ENCODE results near the gene C3orf22.
A peak's percentile ranks its signal among the peaks of the same experiment; 100 is the strongest.

Gene C3orf22

DNA sequence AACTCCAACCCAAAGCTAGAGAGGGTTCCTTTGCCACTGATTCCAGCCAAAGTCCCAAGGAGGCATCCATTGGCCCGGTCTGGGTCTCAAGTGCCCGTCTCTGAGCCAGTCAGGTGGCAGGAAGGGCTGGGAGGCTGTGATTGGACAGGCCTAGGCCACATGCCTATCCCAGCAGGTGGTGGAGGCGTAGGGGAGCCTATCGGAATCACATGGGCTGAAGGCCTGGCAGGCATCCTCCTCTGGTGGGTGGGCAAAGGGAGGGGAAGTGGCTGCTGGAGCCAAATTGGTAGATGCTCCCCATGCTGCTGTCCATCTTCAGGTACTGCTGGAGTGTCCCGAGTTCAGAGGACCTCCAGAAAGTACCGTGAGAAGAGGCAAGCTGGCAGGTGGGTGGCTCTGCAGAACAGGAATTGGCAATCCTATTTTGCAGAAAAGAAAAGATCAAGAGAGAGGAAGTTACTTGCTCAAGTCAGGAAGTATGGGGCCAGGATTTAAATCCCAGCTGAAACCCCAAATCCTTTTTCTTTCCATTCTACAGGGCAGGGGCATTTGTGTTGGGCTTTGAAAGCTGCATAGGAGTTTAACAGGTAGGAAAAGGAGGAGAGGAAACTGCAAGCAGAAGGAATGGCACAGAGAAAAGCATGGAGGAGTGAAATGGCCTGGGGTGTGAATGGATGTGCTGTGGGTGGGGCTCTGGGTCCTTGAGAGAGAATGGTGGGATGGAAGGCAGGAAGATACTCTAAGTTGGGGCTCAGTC is 31.1 kb downstream of the C3orf22 start:
- H3K4me3 ChIP-seq (replicated peaks; ENCODE audit: insufficient read depth, low read length) = no peak overlapping the region
- TF ChIP-seq SPI1 (IDR thresholded peaks at IDR 0.05; ENCODE audit: borderline replicate concordance, low read depth) (peak; percentile 86), GABPA (IDR thresholded peaks at IDR 0.05; ENCODE audit: low read depth) (no peak), POLR2AphosphoS5 (IDR thresholded peaks at IDR 0.05; ENCODE audit: low read depth) (peak; percentile 42; the same call in 1 of the 2 replicates)
- TF ChIP-seq, protein P1, sequence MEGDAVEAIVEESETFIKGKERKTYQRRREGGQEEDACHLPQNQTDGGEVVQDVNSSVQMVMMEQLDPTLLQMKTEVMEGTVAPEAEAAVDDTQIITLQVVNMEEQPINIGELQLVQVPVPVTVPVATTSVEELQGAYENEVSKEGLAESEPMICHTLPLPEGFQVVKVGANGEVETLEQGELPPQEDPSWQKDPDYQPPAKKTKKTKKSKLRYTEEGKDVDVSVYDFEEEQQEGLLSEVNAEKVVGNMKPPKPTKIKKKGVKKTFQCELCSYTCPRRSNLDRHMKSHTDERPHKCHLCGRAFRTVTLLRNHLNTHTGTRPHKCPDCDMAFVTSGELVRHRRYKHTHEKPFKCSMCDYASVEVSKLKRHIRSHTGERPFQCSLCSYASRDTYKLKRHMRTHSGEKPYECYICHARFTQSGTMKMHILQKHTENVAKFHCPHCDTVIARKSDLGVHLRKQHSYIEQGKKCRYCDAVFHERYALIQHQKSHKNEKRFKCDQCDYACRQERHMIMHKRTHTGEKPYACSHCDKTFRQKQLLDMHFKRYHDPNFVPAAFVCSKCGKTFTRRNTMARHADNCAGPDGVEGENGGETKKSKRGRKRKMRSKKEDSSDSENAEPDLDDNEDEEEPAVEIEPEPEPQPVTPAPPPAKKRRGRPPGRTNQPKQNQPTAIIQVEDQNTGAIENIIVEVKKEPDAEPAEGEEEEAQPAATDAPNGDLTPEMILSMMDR (IDR thresholded peaks at IDR 0.05; ENCODE audit: insufficient read depth, low read length) = no peak
- TF ChIP-seq, protein P2, sequence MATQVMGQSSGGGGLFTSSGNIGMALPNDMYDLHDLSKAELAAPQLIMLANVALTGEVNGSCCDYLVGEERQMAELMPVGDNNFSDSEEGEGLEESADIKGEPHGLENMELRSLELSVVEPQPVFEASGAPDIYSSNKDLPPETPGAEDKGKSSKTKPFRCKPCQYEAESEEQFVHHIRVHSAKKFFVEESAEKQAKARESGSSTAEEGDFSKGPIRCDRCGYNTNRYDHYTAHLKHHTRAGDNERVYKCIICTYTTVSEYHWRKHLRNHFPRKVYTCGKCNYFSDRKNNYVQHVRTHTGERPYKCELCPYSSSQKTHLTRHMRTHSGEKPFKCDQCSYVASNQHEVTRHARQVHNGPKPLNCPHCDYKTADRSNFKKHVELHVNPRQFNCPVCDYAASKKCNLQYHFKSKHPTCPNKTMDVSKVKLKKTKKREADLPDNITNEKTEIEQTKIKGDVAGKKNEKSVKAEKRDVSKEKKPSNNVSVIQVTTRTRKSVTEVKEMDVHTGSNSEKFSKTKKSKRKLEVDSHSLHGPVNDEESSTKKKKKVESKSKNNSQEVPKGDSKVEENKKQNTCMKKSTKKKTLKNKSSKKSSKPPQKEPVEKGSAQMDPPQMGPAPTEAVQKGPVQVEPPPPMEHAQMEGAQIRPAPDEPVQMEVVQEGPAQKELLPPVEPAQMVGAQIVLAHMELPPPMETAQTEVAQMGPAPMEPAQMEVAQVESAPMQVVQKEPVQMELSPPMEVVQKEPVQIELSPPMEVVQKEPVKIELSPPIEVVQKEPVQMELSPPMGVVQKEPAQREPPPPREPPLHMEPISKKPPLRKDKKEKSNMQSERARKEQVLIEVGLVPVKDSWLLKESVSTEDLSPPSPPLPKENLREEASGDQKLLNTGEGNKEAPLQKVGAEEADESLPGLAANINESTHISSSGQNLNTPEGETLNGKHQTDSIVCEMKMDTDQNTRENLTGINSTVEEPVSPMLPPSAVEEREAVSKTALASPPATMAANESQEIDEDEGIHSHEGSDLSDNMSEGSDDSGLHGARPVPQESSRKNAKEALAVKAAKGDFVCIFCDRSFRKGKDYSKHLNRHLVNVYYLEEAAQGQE (IDR thresholded peaks at IDR 0.05; ENCODE audit: insufficient replicate concordance, low read depth) = peak; percentile 56
- DNase-seq (ENCODE audit: low read depth in 1 of 2, low spot score in 1 of 2) = peak in 1 of 2 experiments; percentile 32

DNA sequence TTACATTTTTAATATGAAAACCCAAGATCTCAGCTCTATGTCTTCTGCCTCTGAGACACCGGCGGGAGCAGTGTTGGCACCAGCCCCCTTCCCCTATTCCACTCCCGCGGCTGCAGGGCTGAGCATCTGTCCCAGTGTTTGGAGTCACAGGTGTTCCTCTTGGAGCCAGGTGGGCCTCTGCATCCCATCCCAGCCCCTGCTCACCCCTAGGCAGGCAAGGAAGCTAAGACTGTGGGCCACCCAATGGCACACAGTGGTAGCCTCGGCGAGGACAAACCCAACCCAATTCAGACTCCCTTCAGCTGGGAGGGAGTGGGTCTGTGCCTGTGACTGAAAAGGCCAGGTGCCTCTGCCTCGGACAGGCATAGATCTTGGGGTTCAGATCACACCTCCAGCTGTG is 31.7 kb downstream of the C3orf22 start:
- no peaks in the 10 kb centered on the region for H3K27me3 ChIP-seq (ENCODE audit: insufficient read depth, poor library complexity, severe bottlenecking)
- H3K27ac ChIP-seq (replicated peaks) = no peak overlapping the region; the same call in 1 of the 2 replicates
- DNase-seq (ENCODE audit: low read depth in 1 of 2, low spot score in 1 of 2) = no peak
- TF ChIP-seq, protein P2 (IDR thresholded peaks at IDR 0.05; ENCODE audit: insufficient replicate concordance, low read depth) = no peak
- TF ChIP-seq POLR2AphosphoS5 (IDR thresholded peaks at IDR 0.05; ENCODE audit: low read depth) (no peak), SPI1 (IDR thresholded peaks at IDR 0.05; ENCODE audit: borderline replicate concordance, low read depth) (no peak), GABPA (IDR thresholded peaks at IDR 0.05; ENCODE audit: low read depth) (no peak)
- TF ChIP-seq, protein P1 (IDR thresholded peaks at IDR 0.05; ENCODE audit: insufficient read depth, low read length) = no peak
- H3K4me3 ChIP-seq (replicated peaks; ENCODE audit: insufficient read depth, low read length) = no peak overlapping the region

More for the DNA sequence above, 31.1 kb downstream of the C3orf22 start:
- Histone ChIP-seq H3K27ac (replicated peaks) (peak overlapping the region; percentile 93; the same call in 1 of the 2 replicates), H3K27me3 (ENCODE audit: insufficient read depth, poor library complexity, severe bottlenecking) (no peaks in the 10 kb centered on the region)

DNA sequence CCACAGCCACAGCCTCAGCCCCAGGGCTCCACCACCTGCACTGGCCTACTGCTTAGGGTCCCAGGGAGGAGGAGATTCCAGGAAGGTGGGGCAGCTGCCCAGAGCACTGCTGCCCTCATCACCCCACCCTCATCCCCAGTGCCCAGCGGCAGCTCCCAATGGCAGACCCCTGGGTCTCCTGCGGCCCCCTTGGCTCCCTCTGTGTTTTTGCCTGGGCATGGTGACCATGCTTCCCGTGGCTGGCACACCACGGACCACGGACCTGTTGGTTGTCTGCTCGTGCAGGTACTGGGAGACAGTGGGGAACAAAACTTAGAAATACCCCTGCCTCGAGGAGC is 32.1 kb downstream of the C3orf22 start:
- Histone ChIP-seq H3K4me3 (replicated peaks; ENCODE audit: insufficient read depth, low read length) (no peak overlapping the region), H3K27ac (replicated peaks) (no peak overlapping the region), H3K27me3 (ENCODE audit: insufficient read depth, poor library complexity, severe bottlenecking) (no peaks in the 10 kb centered on the region)
- TF ChIP-seq, protein P1 (IDR thresholded peaks at IDR 0.05; ENCODE audit: insufficient read depth, low read length) = no peak
- TF ChIP-seq, protein P2 (IDR thresholded peaks at IDR 0.05; ENCODE audit: insufficient replicate concordance, low read depth) = no peak
- no peak for TF ChIP-seq GABPA (IDR thresholded peaks at IDR 0.05; ENCODE audit: low read depth)
- no peak for TF ChIP-seq POLR2AphosphoS5 (IDR thresholded peaks at IDR 0.05; ENCODE audit: low read depth)
- TF ChIP-seq SPI1 (IDR thresholded peaks at IDR 0.05; ENCODE audit: borderline replicate concordance, low read depth) = no peak
- DNase-seq (ENCODE audit: low read depth in 1 of 2, low spot score in 1 of 2) = no peak
